ENCODE data around the gene LAMA2.

LAMA2 gene

GRCh38 chr6:129359811-129360681 is 477.1 kb downstream of the LAMA2 start:
- no peak for DNase-seq (ENCODE audit: low read depth in 2 of 2)

- no peak for DNase-seq (ENCODE audit: low read depth in 2 of 2)
Observed at GRCh38 chr6:129360682-129360955, 477.7 kb downstream of the LAMA2 start.

GRCh38 chr6:129364037-129364436 is 481.1 kb downstream of the LAMA2 start:
- no peak for DNase-seq (ENCODE audit: low read depth in 2 of 2)

- DNase-seq (ENCODE audit: low read depth in 2 of 2), result no peak
Observed at GRCh38 chr6:129364767-129365166, 481.8 kb downstream of the LAMA2 start.

GRCh38 chr6:129368076-129368475 is 485.1 kb downstream of the LAMA2 start:
- no peak for DNase-seq (ENCODE audit: low read depth in 2 of 2)

GRCh38 chr6:129368970-129369369 is 486.0 kb downstream of the LAMA2 start:
- no peak for DNase-seq (ENCODE audit: low read depth in 2 of 2)

- no peak for DNase-seq (ENCODE audit: low read depth in 2 of 2)
Observed at GRCh38 chr6:129369737-129370136, 486.8 kb downstream of the LAMA2 start.

GRCh38 chr6:129370268-129370916 is 487.5 kb downstream of the LAMA2 start:
- peak; percentile 11 to 13 for DNase-seq (ENCODE audit: low read depth in 2 of 2)

- no peak for DNase-seq (ENCODE audit: low read depth in 2 of 2)
Observed at GRCh38 chr6:129381885-129382284, 498.9 kb downstream of the LAMA2 start.

- DNase-seq (ENCODE audit: low read depth in 2 of 2), result no peak
Observed at GRCh38 chr6:129382916-129383315, 500.0 kb downstream of the LAMA2 start.

GRCh38 chr6:129385117-129385516 is 502.2 kb downstream of the LAMA2 start:
- no peak for DNase-seq (ENCODE audit: low read depth in 2 of 2)

- no peak for DNase-seq (ENCODE audit: low read depth in 2 of 2)
Observed at GRCh38 chr6:129390900-129391299, 508.0 kb downstream of the LAMA2 start.

GRCh38 chr6:129393654-129394053 is 510.7 kb downstream of the LAMA2 start:
- DNase-seq (ENCODE audit: low read depth in 2 of 2), result no peak

- no peak for DNase-seq (ENCODE audit: low read depth in 2 of 2)
Observed at GRCh38 chr6:129398764-129399163, 515.8 kb downstream of the LAMA2 start.

GRCh38 chr6:129402244-129402643 is 519.3 kb downstream of the LAMA2 start:
- no peak for DNase-seq (ENCODE audit: low read depth in 2 of 2)

- no peak for DNase-seq (ENCODE audit: low read depth in 2 of 2)
Observed at GRCh38 chr6:129411092-129411491, 528.2 kb downstream of the LAMA2 start.

GRCh38 chr6:129416337-129416990 is 533.5 kb downstream of the LAMA2 start:
- no peak for DNase-seq (ENCODE audit: low read depth in 2 of 2)

- no peak for DNase-seq (ENCODE audit: low read depth in 2 of 2)
Observed at GRCh38 chr6:129417416-129418086, 534.6 kb downstream of the LAMA2 start.

GRCh38 chr6:129419324-129419723 is 536.4 kb downstream of the LAMA2 start:
- DNase-seq (ENCODE audit: low read depth in 2 of 2), result no peak

- DNase-seq (ENCODE audit: low read depth in 2 of 2), result no peak
Observed at GRCh38 chr6:129426343-129426742, 543.4 kb downstream of the LAMA2 start.

- no peak for DNase-seq (ENCODE audit: low read depth in 2 of 2)
Observed at GRCh38 chr6:129429956-129430355, 547.0 kb downstream of the LAMA2 start.

GRCh38 chr6:129432738-129433137 is 549.8 kb downstream of the LAMA2 start:
- DNase-seq (ENCODE audit: low read depth in 2 of 2), result no peak

All from stimulated activated CD8-positive, alpha-beta memory T cell treated with anti-CD3 and anti-CD28 coated beads, Interleukin-2, amount 100 ng/mL, for 48 hours (primary cell).